Panc1 (cell line): ENCODE data around the gene NR3C1.

ENCODE experiments used
- CTCF ChIP-seq: fragments of 450-650 bp; IDR thresholded peaks from 2 replicates; pipeline ENCODE4 v1.5.1; 2017; ENCODE audit warnings: mild to moderate bottlenecking
- POLR2AphosphoS5 ChIP-seq: IDR thresholded peaks from 2 replicates; pipeline ENCODE4 v1.6.1; 2012; ENCODE audit warnings: mild to moderate bottlenecking, low read depth, low read length, moderate library complexity
- REST ChIP-seq, 2 experiments: IDR thresholded peaks; 2 replicates each; pipeline ENCODE4 v1.6.1; 2011 to 2012; ENCODE audit warnings: low read depth in 2 of 2, control low read depth in 1 of 2, low read length in 1 of 2, mild to moderate bottlenecking in 1 of 2, moderate library complexity in 1 of 2; ENCODE audit not compliant: insufficient read depth in 1 of 2

- TF ChIP-seq CTCF = no peak
- TF ChIP-seq POLR2AphosphoS5 = no peak
- no peak for TF ChIP-seq REST (IDR thresholded peaks at IDR 0.05; ENCODE audit: insufficient read depth in 1 of 2, low read depth in 2 of 2, low read length in 1 of 2)
These were observed 52.5 kb downstream of the NR3C1 start for GRCh38 chr5:143350751-143351602.
